Cerebellar nuclear complex (tissue), 1 donor: ENCODE results near the gene DOCK8.
"Not testable (repeated sequence)": the region's sequence is repeated elsewhere in the genome, so short reads cannot be mapped to it uniquely, and the experiment has no call there.

Experiments used
- DNase-seq, 2 experiments: peaks; one replicate each; lab custom pipeline; 2025; lab: John Stamatoyannopoulos, UW

The DOCK8 gene

DNA sequence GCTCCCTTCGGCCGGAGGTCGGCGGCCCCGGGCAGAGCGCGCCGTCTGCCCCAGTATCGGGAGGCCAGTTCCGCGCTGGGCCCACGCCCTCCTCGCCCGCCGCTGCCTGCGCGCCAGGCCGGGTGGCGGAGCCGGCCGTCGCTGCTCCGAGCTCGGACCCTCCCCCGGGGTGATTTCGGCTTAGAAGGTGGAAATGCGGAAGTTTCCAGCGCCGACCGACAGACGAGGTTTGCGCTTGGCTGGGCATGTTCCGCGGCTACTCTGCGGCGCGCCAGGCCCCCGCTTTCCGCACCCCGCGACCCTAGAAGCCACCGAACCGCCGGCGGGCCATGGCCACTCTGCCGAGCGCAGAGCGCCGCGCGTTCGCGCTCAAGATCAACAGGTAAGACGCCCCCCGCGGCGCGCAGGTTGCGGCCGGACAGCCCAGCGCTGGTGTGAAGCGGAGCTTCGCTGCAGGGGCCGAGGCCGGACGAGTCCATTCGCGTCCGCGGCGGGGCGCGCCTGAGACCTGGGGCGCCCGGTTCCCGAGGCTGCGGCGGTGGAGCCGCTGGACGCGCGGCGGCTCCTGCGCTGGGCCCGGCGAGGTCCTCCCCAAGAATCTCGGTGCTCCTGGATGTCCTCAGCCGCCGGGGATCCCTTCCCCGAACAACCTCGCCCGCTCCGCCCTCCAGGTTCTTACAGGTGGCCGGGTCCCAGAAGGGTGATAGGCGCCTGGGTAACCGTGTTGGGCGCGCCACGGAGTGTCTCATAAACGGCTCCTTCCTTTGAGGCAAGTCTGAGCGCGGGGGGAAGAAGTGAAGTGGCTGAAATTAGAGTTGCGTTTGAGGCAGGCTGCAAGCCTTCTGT, at the start of gene DOCK8:
Gene DOCK8, plus strand, starts transcription at position 218 of the 846 bp plus-strand sequence. Its CDS starts 112 bp downstream, at position 330.
- DNase-seq, result no peak

DNA sequence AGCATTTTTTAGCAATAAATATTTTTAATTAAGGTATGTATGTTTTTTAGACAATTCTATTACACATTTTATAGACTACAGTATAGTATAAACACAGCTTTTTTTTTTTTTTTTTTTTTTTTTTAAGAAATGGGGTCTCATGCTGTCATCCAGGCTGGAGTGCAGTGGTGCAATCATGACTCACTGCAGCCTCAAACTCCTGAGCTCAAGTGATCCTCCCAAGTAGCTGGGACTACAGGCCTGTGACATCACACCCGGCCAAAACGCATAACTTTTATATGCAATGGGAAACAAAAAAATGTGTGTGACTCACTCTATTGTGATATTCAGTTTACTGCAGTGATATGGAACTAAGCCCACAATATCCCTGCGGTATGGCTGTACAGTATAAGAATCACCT, 44.9 kb upstream of the DOCK8 start:
- not testable (repeated sequence) for DNase-seq

DNA sequence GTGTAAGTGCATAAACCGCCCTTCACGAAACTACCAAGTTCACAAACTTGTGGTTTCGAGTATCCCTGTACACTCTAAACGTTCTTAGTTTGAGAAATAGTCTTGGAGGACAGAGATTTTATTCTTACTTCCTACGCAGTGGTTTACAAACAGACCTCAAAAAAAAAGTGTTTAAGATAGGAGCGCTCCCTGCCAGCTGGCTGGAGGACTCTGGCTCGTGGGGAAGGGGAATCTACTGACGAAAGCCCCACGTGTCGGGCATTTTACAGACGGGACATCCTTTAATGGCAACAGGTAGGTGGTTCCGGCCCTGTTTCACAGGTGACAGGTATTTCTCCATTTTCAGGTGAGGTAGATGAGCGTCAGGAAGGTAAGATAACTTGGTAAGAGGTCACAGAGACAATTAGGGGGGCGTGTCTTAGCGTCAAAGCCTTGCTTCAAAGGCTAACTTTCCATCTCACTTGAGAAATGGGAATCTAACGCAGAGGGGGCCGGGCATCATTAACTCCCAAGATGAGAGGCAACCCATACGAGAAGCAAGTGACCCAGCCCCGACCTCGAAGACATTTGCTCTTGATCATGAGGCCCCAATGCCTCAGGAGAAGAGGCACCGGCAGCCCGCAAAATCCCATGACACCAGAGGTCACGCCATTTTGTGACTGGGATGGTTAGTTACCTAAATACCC, 36.4 kb upstream of the DOCK8 start:
- not testable (repeated sequence) for DNase-seq

DNA sequence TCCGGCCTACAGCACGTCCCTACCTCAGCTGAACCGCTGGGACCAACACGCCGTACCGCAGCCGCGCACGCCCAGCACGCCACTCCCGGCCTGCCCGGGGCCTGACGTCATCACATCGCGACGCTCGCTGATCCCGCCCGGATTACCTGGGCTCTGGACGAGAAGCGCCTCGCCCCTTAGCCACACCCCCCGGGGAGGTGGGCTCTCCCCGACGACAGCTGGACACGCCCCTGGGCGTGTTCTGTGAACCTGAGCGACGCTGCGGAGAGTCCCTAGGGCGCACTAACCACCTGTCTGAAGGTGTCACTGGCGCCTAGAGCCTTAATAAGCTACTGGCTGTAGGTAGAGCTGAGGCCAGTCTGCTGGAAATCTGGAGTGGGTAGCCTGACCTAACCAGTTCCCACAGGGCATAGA, 35.7 kb upstream of the DOCK8 start, which contains the start of gene ZNG1A:
Gene ZNG1A, minus strand, starts transcription at position 87 of the 414 bp plus-strand sequence. CDS start 87 bp downstream, outside the sequence.
- DNase-seq, result peak in 1 of 2 experiments; percentile 1

DNA sequence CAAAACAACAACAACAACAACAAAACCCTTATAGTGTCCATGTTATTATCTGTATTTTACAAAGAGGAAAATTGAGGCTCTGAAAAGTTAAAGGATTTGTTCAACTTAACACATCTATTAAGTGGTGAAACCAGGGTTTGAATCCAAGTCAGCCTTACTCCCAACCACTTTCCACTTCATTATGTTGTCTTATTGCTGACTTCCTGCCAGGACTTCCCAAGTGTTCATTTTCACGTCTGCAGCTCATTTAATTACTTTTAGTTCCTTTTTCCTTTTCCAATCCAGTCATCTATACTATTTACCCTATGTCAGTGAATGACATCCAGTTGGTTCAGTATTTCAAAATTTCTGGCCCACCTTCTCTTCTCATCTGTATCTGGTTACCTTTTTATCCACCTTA, 15.1 kb upstream of the DOCK8 start:
- DNase-seq, result not testable (repeated sequence)

DNA sequence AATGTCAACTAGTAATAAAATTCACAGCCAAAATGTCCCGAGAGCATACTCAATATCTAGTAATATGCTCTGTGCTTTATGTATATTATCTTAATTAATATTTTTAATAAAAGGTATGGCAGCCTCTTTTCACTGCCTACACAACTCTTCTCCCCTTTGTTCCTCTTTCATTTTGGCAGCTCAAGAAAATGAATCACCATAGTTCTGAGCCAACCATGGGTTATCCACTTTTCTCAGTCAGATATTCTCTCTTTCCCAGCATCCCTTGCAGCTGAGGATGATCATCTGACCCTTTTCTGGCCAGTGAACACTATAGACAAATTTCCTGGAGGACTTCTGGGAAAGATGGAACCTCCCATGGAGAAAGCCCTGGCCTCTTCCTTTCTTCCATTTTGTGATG, 8.2 kb upstream of the DOCK8 start:
- no peak for DNase-seq

DNA sequence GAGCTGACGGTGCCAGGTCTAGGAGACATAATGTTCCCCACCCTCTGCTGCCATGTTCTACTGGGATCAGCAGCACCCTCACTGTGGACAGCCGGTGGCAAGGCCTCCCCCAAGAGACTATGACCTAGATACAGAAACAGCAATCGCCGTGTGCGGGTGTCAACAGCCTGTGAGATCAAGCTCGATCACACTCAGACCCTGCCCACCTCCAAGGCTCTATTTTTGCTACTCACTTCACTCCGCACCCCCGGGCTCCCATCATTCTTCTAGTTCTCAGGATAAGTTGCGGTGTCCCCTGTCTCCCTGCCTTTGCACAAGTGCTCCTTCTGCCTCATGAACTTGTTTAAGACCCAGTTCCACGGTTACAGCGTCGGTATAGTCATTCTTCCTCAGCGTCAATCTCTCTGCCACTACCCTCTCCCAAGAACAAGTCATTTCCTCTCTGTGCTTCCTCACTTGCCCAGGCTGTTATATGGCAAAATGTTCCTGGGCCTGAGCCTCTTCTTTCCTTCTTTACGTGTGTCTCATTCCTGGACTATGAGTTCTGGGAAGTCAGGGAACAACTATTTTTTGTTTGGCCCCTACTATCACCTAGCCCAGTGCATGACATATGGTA, 5.4 kb upstream of the DOCK8 start:
- no peak for DNase-seq

DNA sequence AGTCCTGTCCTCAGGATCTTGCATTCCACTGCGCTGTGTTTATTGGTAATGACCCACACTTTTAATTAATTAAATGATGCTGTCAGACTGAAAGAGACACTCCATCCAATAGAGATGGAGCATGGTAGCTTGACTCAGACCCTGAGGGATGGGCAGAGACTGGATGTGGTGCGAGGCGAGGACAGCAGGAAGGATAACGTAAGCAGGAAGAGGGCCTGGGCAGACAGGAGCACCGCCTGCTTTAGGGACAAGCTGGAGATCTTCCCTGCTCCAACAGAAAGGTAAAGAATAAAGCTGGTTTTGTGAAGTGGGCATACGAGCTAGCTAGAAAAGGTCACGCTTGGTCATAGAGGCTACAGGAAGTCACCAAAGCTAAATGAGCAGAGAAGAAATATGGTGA, 3.6 kb upstream of the DOCK8 start:
- DNase-seq, result no peak

DNA sequence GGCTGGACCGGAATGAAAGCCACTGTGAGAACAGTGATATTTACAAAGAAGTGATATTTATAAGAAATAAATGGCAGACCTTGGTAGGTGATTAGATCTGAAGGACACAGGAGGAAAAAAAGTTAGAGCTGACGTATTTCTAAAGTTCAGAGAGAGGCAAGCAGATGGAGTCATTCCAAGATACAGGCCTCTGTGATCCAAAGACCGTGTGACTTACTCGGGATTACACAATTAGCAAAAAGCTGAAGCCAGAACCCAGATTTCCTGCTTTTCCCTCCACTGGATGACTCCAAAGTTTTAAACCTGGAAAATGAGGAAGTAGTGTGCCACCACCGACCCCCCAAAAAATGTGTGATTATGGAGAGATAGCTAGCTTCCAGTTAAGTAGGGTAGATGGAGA, 3.1 kb upstream of the DOCK8 start:
- no peak for DNase-seq

DNA sequence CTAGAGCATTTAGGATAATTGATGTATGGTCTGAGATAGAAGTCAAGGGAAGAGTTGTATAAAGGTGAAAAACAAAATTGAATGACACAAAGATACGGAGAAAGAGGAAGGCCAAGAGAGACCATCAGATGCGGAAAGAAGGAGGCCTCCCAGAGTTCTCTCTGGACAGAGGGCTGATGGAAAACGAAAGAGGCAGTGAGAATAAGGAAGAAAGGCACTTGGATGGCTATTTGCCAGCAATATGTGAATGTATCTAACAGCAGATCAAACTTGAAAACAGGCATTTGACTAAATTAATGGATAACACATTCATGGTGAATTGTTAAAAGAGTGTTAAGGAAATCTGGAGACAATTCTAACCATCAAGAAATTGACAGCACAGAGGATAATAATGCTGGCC, 2.4 kb upstream of the DOCK8 start:
- DNase-seq, result no peak

DNA sequence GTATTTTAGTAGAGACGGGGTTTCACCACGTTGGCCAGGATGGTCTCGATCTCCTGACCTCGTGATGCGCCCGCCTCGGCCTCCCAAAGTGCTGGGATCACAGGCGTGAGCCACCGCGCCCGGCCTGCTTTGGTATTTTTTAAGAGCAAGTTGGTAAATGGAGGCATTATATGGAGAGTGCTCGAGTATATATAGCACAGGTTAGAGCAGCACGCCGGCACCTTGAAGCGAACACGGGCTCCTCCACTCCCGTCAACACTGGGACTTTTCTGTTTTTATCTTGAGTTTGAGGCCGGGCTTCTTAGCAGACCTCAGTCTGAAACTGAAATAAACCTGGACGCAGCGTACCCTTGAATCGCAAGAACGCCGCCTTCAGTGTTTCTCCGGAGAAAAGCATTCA, 764 bp upstream of the DOCK8 start:
- not testable (repeated sequence) for DNase-seq

DNA sequence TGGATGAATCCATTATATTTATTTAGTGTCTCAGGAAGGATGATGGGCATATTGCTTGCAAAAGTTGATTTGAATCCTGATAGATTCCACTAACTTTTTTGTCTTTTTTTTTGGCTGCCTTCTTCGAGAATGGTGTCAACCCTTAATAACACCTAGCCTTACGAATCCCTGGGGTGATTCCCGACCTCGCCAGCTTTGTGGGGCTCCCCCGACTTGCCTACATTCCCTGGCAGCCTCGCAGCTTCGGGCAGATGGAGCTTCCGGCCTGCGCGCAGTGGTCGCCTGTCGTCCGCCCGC, 366 bp upstream of the DOCK8 start:
- DNase-seq, result no peak

DNA sequence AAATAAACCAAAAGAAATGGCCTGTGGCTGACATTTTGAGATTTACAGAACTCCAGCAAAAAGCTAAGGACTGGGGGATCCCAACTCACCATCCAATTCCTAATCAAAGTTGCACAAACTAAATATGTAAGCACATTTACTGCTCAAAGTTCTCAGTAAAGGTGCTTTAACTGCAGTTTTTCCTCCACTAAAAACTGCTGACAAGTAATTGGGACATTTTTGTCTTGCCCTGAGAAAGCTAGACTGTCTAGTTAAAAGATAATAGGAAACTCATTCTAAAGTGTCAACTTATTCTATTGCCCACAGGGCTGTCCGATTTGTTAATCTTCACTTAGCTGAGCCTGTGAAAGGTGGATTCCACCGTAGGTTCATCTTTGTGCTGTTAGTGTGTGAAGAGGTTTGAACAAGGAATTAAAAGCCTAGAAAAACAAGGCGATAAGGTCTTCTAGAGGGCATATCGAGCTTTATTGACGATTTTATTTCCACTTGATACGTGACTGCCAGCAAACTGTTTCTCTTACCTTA, 1.0 kb downstream of the DOCK8 start:
- no peak for DNase-seq

DNA sequence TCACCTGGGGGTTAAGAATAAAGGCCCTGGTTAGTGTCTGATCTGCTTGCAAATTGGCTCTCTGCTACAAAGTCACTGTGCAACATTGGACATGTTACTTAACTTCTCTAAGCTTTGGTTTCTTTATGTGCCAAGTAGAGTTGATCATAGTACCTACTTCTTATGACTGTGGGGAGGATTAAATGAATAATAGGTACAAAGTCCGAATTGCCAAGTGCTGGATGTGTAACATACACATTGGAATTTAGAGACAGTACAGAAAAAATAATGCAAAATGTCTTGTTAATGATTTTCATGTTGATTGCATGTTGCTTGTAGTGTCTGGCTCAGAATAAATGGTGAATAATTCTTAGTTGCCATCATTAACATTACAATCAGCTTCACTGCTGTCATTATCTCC, 2.2 kb downstream of the DOCK8 start:
- no peak for DNase-seq

DNA sequence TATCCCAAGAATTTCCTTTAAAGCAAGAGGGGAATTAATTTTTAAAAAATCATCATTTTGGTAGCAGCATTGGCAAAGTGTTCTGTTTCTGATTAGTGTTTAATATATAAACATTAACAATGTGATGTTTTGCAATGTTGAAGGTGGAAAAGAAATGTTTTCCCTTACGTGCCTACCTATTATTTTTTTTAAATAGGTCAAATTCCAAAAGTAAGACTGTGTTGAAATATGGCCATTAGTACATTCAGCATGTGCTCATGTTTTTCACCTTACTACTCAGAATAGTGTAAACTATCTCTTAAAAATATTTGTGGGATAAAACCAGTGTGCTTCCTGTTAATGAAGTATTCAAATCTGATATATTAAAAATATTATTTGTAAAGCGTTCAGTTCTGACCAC, 3.3 kb downstream of the DOCK8 start:
- no peak for DNase-seq

DNA sequence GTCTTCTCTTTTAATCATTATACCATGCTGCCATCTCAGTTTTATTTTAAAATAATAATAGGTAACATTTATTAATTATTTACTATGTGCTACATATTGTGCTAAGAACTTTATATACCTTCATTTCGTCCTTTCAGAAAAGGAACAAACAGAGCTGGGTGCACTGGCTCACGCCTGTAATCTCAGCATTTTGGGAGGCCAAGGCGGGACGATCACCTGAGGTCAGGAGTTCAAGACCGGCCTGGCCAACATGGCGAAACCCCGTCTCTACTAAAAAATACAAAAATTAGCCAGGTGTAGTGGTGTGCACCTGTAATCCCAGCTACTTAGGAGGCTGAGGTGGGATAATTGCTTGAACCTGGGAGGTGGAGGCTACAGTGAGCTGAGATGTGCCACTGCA, 4.4 kb downstream of the DOCK8 start:
- not testable (repeated sequence) for DNase-seq

DNA sequence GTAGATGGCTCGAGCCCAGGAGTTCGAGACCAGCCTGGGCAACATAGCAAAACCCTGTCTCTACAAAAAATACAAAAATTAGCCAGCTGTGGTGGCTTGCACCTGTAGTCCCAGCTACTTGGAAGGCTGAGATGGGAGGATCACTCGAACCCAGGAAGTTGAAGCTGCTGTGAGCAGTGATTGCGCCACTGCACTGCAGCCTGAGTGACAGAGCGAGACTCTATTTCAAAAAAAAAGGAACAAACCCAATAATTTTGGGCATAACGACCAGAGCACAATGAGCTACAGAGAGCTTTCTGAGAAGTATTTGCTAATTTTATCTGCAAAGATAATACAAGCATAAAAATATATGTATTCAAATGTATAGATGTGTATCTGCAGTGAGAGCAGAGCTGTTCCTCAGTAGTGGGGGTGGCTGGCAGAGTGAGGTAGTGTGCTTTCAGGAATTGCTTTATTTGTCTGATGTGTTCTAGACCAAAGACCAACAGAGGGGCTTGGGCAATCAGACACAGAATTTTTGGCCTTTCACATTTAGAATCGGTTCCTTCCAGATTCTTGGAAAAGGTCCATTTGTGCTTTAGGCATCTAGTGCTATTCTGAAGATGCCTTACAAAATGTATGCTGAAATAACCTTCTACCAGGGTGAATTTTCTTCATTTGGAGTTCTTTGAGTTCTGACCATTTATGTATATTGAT, 5.2 kb downstream of the DOCK8 start:
- no peak for DNase-seq

DNA sequence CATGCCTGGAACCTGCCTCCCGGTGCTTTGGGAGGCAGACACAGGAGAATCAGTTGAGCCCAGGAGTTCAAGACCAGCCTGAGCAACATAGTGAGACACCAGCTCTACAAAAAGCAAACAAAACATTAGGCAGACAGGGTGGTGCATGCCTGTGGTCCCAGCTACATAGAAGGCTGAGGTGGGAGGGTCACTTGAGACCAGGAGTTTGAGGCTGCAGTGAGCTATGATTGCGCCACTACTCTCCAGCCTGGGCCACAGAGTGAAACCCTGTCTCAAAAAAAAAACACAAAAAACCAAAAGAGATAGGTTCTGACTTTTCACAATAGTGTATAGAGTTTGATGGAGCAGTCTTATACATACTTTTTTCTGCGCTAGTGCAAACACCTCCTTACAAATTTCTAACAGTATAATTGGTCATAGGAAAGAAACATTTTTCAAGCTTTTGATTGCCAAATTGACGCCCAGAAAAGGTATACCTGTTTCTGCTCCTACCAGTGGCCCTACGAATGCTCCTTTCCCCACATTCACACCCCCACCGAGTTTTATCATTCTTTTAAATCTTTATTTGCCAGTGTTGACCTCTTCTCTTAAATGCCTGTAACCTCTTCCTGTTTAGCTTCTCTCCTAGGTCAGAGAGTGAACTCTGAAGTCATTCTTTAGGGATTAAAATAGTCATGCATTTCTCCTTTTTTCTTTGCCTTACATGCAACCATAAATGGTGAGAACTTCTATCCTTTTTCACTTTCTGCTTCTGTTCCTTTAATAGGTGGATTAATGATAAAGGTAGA, 7.5 kb downstream of the DOCK8 start:
- no peak for DNase-seq

DNA sequence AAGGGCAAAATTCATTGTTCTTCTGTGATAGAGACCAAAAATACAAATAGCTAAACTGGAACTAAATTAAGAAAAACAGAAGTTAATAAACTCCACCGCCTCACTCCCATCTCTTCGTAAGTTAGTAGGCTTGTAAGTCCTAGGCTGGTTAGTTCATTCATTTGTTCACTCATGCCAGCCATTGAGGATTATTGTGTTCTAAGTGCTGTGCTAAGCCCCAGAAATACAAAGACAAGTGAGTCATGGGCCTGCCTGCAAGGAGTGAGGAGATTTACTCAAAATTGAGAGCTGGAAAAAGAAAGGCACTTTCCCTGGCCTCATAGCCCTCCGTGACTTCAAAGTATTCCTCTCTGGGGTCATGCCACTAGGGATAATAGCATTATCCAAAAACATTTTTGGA, 8.5 kb downstream of the DOCK8 start:
- no peak for DNase-seq

DNA sequence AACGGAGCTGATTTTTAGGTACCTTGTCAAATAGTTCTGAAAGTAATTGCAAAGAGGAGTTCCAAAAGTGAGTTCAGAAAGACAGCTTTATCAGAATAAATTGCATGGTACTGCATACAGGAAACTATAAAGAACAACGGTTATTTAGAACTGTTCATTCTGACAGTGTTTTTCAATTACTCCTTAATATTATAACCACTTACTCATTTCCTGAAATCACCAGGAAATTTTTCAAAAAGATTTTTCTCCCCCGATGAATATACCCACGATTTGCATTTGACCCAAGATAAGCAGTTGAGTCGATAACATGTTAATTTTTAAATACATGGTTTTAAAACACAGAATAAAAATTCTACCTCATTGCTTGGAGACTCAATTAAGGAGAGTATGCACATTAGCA, 9.4 kb downstream of the DOCK8 start:
- no peak for DNase-seq
